Measurements from ENCODE around the gene MYBPH. TPM values are rescaled to one million over a fixed set of nuclear protein-coding genes. Genes with fewer than 3 reads are reported as not detected.

MYBPH gene
- polyA plus RNA-seq, 1 donor = 278 TPM

DNA sequence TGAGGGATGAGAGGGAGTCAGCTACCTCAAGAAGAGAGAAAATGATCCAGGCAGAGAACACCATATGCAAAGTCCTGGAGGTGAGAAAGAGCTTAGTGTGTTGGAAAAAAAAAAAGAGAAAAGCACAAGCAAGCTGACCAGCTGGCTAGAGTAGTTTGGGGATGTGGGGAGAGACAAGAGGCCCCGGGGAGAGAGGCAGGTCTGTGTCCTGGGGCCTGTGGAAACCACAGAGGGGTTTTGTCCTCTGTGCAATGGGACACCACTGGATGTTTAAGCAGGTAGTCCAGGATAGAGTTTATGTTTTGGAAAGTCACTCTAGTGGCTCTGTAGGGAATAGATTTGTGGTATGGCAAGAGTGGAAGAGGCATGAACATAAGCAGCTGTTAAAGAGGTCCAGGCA, 25.3 kb upstream of the MYBPH start:
- no peak for DNase-seq (ENCODE audit: low read depth)

DNA sequence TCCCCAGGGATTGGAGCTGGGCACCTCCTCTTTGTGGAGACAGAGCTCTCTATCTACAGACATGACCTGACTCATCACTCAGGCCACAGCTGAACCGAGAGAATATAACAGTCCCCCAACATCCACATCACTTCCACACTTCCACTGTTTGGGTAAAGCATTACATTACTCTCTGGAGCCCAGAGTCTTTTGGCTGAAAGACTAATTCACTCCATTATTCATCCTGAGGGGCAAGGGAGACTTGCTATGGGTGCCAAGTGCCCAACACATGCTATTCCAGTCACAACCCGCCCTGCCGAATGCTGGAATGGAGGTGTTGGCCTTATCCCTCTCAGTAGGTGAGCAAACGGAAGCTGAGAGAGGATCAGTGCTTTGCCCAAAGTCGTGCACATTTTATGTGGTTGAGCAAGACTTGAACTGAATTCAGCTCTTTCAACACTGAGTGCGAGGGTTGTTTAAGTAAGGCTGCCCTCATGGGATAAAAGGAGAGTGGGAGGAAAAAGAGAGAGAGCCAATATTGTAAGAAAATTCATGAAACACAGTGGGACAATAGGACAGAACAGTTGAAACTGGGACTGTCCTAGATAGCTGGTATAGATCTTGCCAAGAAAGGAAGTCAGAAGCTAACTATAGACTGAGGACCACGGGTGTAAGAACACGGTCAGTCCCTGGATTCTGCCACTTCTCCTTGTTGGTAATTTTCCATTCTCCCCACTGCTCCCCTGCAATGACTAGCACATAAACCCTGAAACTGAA, 24.4 kb upstream of the MYBPH start:
- DNase-seq (ENCODE audit: low read depth) = peak; percentile 11

DNA sequence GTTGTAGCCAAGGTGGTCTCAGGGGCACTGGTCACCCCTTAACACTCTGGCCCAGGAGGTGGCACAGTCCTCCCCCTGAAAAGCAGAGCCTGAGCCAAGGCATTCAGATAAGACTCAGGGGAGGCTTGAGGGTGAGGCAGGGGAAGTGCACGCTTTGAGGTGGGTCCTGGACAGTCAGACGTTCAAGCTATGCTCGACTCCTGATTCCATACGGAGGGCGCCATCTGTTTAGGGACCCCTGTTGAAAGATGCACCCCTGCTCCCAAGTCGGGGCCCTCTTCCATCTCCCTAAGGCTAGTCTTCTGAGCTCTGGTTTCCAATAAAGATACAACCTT, 23.8 kb upstream of the MYBPH start:
- no peak for DNase-seq (ENCODE audit: low read depth)

DNA sequence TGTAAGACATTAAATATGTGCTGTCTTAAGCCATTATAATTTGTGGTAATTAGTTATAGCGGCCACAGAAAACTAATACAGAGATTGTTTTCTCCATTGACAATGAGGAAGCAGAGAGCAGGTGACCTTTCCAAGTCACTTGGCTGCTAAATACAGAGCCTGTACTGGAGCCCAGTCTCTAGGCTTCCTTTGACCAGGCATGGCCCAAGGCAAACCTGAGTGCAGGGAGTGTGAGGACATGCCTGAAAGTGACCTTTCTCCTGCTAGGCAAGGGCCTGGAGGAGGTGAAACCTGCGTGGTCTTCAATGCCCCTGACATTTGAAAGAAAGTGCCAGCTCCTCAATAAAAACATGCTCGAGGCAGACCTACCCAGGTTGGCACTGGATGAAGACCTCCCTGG, 23.4 kb upstream of the MYBPH start:
- no peak for DNase-seq (ENCODE audit: low read depth)

DNA sequence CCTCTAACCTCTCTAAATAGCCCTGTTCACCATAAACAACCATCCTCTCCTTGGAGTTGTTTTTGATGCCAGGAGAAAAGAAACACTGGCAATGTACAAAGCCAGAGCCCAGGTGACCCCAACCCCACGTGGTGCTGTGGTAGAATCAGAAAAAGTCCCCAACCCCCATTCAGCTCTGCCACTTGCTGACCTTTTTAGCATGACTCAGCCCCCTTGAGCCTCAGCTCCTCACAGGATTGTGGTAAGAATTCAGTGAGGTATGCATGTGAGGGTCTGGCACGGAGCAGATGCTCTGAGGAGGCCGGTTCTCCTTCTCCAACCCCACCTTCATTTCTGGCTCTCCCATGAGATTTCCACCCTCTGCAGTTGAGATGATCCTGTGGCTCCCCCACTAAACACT, 22.0 kb upstream of the MYBPH start:
- no peak for DNase-seq (ENCODE audit: low read depth)

DNA sequence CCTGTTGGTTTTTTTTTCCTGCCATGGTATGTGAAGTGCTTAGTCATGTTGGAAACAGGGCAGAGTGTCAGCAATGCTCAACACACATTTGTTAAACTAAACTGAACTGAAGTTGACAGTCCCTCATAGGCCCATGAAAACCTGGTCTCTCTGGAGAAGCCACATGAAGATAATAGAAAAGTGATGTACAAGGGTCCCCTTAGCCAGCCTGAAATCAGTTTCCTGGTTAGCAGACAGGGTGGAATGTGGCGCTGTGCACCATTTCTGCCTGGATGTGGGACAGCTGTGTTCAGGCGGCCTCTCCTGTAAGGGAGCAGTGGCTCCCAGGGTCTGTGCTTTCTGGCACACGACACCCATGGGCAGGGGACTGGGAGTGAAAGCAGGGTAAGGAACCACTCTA, 20.7 kb upstream of the MYBPH start:
- DNase-seq (ENCODE audit: low read depth) = no peak

DNA sequence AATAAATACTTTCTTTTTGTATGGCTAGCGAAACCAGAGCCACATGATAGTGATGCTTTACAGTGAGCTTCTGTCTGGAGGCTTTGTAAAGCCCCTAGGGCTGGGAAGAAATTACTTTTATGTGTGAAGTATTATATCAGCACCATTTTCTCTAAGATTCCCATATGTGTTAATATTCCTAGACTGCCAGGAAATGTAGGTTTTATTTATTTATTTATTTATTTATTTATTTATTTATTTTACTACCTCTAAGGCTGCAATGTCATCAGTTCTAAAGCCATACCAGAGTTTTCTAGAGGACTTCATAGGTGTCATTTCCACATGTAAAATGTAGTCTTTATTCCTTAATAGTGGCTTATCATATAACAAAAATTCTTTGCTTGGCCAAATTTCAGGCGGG, 15.3 kb upstream of the MYBPH start:
- no peak for DNase-seq (ENCODE audit: low read depth)

DNA sequence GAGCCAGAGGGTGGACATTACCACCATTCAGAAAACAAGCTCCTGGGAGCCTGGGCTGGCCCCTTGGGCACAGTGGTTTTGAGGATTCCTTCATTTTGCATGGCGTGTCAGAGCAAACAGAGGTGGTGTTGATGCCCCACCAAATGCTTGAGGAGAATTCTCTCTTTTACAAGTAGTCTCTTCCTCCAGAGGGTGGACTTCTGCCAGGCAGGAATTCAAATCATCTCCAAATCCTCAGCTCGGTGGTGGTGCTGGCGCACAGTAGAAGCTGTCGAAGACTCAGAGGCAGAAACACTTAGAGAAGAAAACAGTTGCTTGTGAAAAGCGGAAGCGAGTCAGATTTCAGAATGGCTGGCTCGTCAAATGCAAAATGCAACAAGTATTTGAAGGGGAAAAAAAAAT, 14.3 kb upstream of the MYBPH start:
- no peak for DNase-seq (ENCODE audit: low read depth)

DNA sequence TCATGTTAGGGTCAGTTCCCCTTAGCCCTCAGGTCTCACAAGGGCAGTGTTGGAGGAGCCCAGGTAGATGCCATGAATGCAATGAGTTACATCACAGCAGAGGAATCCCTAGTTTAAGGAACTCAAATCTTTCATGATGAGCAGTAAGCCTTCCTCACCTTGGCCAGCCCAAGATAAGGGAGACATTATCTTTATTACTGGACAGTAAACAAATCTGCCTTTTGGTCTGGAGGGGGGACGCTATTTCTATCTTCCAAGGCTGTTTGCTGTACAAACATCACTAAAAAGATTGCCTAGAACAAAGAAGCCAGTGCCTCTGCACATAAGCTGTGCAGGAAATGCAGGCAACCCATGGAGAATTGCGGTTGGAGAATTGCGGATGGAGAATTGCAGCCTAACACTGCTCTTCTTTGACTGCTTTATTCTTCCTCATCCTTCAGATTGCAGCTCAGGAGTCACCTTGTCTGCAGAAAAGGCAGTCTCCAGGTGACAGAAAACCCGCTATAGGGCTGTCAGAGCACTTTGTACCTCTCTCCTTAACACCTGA, 13.1 kb upstream of the MYBPH start:
- DNase-seq (ENCODE audit: low read depth) = no peak

DNA sequence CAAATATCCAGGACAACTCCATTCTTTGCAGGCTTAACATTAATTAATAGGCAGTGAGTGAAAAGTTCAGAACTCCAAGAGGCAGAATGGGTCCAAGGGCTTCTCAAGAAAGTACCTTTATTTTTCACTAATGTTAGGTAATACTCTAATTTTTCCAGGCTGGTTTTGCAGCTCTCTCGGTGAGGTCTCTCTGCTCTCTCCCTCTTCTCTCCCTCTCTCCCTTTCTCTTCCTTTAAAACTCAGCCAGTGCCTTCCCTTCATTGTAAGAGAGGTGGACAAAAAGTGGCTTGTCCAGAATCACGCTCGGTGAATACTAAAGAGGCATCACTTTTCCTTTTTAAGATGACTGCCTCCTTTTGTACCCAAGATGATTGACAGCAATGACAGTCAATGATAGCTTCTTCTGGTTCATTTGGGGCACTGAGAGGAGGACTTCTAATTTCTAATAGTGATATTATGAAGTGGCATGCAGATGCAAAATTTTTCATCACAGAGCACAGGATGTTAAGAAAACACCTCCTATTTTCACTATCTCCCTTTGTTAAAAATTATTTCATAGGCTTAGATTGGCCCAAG, 12.2 kb upstream of the MYBPH start:
- DNase-seq (ENCODE audit: low read depth) = no peak

DNA sequence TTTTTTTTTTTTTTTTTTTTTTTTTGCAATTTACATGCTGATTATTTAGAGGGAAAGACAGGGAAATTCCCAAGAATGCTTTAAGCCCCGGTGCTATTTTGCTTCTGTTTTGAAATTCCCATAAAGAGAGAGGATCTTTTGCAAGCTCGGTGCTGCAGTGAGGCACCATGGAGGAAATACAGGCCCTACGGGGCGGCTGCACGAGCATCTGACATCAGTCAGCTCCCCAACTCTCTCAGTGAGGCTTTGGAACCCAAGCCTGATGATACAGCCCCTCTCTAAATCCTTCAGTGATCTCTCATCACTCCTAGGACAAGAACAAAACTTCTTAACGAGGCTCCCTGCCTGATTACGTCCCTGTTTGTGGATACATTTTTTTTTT, 11.7 kb upstream of the MYBPH start:
- no peak for DNase-seq (ENCODE audit: low read depth)

DNA sequence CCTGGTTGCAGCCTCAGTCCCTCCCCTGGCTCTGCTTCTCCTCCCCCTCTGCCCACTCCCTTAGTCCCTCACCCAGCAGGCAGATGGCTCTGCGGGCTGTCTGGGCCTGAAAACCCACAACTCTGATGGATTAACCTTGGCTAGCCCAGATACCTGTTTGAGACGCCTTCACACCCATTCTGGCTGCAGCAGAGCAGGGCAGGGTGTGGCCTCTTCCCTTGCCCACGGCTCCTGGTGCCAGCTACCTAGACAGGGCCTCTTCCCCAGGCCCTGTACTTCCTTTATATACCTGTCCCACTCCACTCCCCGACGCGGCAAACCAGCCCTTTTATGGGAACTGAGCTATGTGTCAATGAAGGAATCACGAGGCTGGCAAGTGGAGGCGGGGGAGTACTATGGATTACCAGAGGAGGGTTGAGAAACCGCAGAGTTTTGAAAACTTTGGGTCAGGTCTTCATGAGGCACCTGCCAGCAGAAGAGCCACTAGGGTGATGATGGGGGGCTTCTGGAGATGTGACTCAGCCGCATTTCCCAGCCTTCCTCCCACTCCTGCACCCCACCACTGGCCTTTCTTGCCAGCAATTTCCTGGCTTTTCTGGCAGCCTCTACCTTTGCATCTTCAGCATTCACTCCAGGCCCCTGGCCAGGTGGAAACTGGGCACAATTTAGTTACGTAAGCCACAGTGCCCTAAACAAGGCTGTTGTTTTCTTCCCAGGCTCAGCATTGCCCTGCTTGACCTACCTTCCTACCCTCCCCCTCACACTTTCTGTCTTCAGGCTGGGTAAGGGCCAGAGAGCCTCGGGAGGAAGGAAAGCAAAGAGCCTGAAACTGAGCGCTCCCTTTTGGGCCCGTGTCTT, 11.0 kb upstream of the MYBPH start, which contains the start of gene CHI3L1:
CHI3L1 (minus strand) TSS at position 259 of the 858 bp plus-strand sequence; CDS start at position 178, 81 bp downstream.
- no peak for DNase-seq (ENCODE audit: low read depth)

DNA sequence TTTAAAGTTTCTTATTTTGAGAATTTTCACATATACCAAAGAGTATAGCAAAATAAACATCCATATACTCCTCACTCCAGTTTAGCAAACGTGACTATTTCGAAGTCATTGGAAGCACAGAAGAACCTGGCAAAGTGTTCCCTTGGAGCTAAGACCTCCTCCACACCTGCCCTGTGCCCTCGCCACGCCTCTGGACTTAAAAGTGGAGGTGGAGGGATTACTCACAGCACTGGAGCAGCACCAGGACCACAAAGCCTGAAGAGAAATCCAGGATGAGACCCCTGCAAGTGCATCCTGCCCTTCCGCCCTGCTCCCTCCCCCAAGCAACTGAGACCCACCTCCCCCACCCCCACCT, 10.4 kb upstream of the MYBPH start:
- no peak for DNase-seq (ENCODE audit: low read depth)

DNA sequence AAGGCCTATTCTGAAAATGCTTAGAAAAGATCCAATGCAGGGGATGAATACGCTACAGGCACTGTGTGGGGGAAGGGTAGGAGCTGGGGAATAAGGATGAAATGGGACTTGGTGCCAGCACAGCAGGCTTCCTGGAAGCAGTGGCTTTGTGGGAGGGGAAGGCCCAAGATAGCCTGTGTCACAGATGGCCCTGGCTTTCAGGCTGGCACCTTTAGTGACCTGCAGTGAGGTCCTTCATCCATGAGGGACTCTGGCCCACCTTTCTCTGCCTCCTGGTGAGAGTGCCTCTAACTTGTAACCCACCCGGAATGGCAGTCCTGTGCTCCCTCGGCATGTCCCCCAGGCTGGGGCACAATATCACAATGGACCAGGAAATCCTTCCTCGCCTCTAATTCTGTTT, 10.0 kb upstream of the MYBPH start:
- DNase-seq (ENCODE audit: low read depth) = no peak

DNA sequence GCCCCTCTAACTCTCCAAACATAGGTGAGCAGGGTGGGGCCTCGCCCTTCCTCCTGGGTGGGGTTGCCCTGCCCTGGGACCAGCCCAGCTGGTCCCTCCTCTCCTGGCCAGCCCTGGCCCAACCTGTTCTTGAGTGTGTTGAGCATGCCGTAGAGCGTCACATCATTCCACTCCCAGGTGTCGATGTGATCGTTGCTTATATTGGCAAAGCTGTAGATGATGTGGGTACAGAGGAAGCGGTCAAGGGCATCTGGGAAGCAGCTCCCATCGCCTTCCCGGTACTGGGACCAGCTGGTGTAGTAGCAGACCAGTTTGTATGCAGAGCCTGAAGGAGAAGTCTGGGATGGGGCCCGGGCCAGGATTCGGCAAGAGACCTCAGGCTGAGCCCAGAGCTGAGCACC, 9.4 kb upstream of the MYBPH start:
- no peak for DNase-seq (ENCODE audit: low read depth)

DNA sequence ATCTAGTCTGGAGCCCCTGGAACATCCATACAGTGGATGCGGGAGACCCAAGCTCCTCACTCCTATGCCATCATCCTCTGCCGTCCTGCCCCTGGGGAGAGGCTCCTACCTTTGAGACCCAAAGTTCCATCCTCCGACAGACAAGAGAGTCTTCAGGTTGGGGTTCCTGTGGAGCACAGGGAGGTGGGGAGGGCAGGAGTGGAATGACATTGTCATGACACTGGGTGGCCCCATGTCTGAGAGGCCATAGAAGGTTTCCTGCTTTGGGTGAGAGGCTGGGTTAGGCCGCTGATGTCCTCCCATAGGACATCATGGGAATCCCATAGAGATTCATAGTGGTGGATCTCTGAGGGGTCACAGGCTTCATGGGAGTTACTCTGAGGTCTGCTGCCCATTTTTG, 8.8 kb upstream of the MYBPH start:
- no peak for DNase-seq (ENCODE audit: low read depth)

DNA sequence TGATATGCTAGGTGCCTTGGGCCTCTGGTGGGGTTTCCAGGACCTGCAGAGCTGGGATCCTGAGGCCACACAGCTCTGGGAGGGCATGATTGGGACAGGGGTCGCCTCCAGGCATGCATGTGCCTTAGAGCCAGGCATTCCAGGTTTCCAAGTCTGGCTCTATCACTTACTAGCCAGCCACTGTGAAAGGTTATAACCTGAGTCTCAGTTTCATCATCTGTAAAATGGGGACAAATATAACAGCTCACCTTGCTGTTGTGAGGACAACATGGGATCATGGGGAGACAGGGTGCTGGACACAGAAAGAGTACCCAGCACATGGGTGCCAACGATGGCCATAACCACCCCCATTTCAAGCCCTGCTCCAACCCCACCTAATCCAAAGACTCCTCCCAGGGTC, 8.2 kb upstream of the MYBPH start:
- no peak for DNase-seq (ENCODE audit: low read depth)

DNA sequence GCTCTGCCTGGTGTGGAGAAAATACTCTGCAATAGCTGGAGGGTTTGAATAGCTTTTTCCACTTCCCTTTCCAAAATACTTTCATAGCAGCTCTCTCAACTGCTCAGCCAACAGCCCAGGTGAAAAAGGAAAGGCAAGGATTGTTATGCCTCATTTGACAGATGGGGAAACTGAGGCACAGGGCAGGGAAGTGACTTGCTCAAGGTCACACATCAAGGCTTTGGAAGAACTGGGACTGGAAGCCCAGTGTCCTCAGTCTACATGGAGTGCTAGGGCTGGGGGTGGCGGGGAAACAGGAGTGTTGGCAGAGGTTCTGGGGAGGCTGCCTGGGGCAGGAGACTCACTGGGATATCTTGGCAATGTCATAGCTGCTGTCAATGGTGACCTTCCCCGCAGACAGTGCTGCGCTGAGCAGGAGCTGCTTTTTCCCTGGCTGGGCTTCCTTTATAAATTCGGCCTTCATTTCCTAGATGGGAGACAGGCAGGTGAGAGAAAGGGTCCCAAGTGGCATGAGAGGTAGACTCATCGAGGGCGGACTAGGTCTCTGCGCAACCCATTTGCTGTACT, 6.8 kb upstream of the MYBPH start:
- no peak for DNase-seq (ENCODE audit: low read depth)

DNA sequence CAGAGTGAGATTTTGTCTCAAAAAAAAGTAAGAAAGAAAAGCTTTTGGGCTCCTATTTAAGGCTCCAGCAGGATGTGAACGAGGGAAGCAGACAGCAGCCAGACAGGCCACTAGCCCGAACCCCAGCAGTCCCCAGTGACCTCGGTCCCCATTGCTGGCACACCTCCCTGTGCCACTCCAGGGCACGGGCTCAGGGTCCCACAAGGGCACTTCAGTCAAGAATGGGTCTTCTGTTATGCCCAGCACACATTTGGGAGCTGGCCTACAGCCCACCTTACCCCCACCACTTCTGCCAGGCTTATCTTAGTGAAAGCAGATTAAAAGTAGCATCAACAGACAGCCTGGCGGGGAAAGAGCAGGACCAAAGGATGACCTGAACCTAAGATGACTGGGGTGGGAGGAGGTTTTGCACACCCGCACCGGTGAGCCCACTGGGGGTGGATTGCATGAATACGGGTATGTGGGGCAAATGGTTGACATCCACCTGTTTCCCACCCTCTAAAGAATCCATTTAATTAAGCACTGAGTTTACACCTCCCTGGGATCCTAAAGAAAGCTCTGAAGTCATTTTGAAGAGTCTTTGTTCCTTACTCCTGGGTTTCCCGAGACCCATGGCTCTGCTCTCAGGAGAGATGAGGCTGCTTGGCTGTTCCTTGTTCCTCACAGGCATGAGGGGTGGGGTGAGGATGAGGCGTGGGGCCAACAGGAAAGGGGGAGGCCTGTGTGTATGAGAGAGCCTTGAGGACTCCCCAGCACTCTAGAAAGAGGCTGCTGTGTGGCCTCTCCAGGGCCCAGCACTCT, 6.2 kb upstream of the MYBPH start:
- no peak for DNase-seq (ENCODE audit: low read depth)

DNA sequence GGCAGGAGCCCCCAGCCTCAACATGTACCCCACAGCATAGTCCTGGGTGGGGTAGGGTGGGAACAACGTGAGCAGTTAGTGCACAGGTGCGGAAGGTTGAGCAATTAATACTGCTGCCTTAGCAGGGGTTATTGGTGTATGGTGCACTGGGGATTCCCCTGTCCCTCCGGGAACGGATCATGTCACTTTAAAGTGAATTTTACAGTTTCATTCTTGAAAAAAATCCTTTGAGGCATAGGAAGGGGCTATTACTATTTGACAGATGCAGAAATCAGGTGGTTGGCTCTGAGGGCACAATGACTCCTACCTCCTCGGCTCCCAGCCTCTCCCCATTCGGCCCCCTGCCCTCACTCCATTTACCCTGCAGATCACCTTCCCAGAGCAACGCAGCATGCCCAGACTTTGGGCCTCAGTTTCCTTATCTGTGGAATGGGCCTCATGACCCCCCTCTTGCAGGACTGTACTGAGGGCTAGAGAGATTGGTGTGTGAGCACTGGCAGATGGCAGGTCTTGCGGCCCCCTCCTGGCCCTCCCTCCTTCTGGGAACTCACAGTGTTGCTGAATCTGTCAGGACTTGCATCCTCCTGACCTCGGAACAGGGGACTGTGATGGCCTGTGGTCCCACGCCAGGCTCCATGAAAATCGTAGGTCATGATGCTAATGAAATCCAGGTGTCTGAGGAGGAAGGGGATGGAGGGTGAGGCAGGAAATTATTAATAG, 5.1 kb upstream of the MYBPH start:
- no peak for DNase-seq (ENCODE audit: low read depth)

DNA sequence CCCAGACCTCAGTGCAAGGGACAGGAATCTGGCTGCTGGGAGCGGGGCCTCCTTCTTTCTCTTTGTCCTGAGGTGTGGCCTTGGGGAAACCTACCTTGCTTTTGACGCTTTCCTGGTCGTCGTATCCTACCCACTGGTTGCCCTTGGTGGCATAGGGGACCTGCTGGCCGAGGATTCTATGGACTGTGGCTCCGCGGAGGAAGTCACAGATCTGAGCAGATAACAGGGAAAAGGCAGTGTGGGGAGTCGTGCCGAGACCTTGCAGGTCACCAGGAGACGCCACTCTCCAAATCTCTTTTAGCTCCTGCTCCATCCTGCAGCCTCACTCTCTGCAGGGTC, 4.0 kb upstream of the MYBPH start:
- DNase-seq (ENCODE audit: low read depth) = no peak
